Lung (tissue), 12 donors: ENCODE results near the gene ARHGAP35. TPM values are rescaled to one million over a fixed set of nuclear protein-coding genes. Genes with fewer than 3 reads are reported as not detected.

Experiments used
- ATAC-seq: fragments of 200-7000 bp; cut with Tn5 transposase; one replicate; pipeline ENCODE4 v1.9.1; 2020; ENCODE audit warnings: moderate number of reproducible peaks; ENCODE audit not compliant: insufficient read depth, low FRiP score
- DNase-seq, 3 donors: peaks; one replicate each; pipeline ENCODE4 v3.0.0-alpha.2; 2013 to 2017
- H3K27ac ChIP-seq, 2 donors: one replicate each; pipeline ENCODE4 v1.5.1; 2013; ENCODE audit warnings: mild to moderate bottlenecking in 2 of 2, moderate library complexity in 2 of 2, control low read depth in 1 of 2, inconsistent platforms in 1 of 2, low read depth in 1 of 2, low read length in 1 of 2
- H3K27me3 ChIP-seq, 3 donors: one replicate each; pipeline ENCODE4 v1.5.1; 2013; ENCODE audit warnings: low read length in 2 of 3; ENCODE audit not compliant: control insufficient read depth in 3 of 3, insufficient read depth in 3 of 3
- H3K36me3 ChIP-seq, 4 donors: one replicate each; pipeline ENCODE4 v1.5.1; 2013; ENCODE audit warnings: low read length in 4 of 4, mild to moderate bottlenecking in 1 of 4, moderate library complexity in 1 of 4; ENCODE audit not compliant: control insufficient read depth in 4 of 4, insufficient read depth in 4 of 4
- H3K4me1 ChIP-seq, 5 donors: one replicate each; pipeline ENCODE4 v1.5.1; 2013; ENCODE audit warnings: low read length in 5 of 5, mild to moderate bottlenecking in 2 of 5, moderate library complexity in 1 of 5; ENCODE audit not compliant: control insufficient read depth in 5 of 5, insufficient read depth in 5 of 5
- H3K4me3 ChIP-seq: one replicate; pipeline ENCODE4 v1.5.1; 2013; ENCODE audit warnings: mild to moderate bottlenecking, control low read depth, moderate library complexity
- H3K9ac ChIP-seq, 2 donors: one replicate each; pipeline ENCODE4 v1.5.1; 2013; ENCODE audit warnings: low read length in 2 of 2, control low read depth in 1 of 2; ENCODE audit not compliant: insufficient read depth in 1 of 2
- H3K9me3 ChIP-seq, 4 donors: one replicate each; pipeline ENCODE4 v1.5.1; 2013; ENCODE audit warnings: low read length in 3 of 4, mild to moderate bottlenecking in 1 of 4, moderate library complexity in 1 of 4; ENCODE audit not compliant: control insufficient read depth in 4 of 4, insufficient read depth in 3 of 4
- CTCF ChIP-seq: IDR thresholded peaks from 2 replicates; pipeline ENCODE4 v1.5.1; 2012; ENCODE audit warnings: mild to moderate bottlenecking; ENCODE audit errors: control extremely low read depth, extremely low read depth
- WGBS, 2 donors: extraction: QIAGEN DNeasy Blood & Tissue Kit; methylation state at CpG; one replicate each; pipeline ENCODE4 v1.1.7; 2013; 5-methylcytosine and 5-hydroxymethylcytosine counted together
- polyA plus RNA-seq, 2 donors: library from polyadenylated mRNA; stranded (reverse); fragments of 200-250 nt; gene quantifications; one replicate each; pipeline ENCODE4 v1.2.1, GENCODE V29; 2013
- total RNA-seq, 2 donors: library from RNA; depleted of rRNA in 1 of 2; stranded (reverse); fragments of >200 nt in 1 of 2; gene quantifications; one replicate each; pipeline ENCODE4 v1.2.1, GENCODE V29; 2014 to 2021
- donor health status: control.
- donor health status: control.
- donor health status: Bipolar disorder and iron deficiency.
- donor health status: healthy.
- donor health status: DM: yes; HTN: yes; CAD: no.

The ARHGAP35 gene
- total and polyA plus RNA-seq, 4 donors: 12.2 to 53.5 (median 36.5) TPM

GRCh38 chr19:46841458-46842083 lies 19.2 kb upstream of the ARHGAP35 start:
- Histone ChIP-seq H3K27ac (peak overlapping the region; percentile 38 to 63), H3K36me3 (peaks cover 7 to 59% (median 25%) of the 10 kb centered on the region in 4 donors), H3K4me1 (peaks cover 0 to 18% (median 6%) of the 10 kb centered on the region in 5 donors), H3K4me3 (no peak overlapping the region), H3K9me3 (no peaks in the 10 kb centered on the region), H3K27me3 (no peaks in the 10 kb centered on the region), H3K9ac (no peak overlapping the region)
- WGBS, 2 donors: 85 to 88% methylated on average over 12 of the region's 12 CpGs
- ATAC-seq (no peak), DNase-seq (peak; percentile 73 to 78 (median 76))
- no peak for TF ChIP-seq CTCF

GRCh38 chr19:46842791-46843190 lies 18.0 kb upstream of the ARHGAP35 start:
- Histone ChIP-seq H3K27ac (no peak overlapping the region), H3K27me3 (no peaks in the 10 kb centered on the region), H3K4me3 (no peak overlapping the region), H3K4me1 (peaks cover 0 to 18% (median 6%) of the 10 kb centered on the region in 5 donors), H3K36me3 (peaks cover 5 to 55% (median 30%) of the 10 kb centered on the region in 4 donors), H3K9me3 (no peaks in the 10 kb centered on the region), H3K9ac (no peak overlapping the region)
- no peak for TF ChIP-seq CTCF
- DNase-seq (no peak), ATAC-seq (no peak)
- 89% methylated on average over 11 of the region's 11 CpGs for WGBS, 2 donors

- Histone ChIP-seq H3K36me3 (peaks cover 0 to 45% (median 26%) of the 10 kb centered on the region in 4 donors), H3K9ac (no peak overlapping the region), H3K4me1 (peaks cover 0 to 18% (median 7%) of the 10 kb centered on the region in 5 donors), H3K27ac (no peak overlapping the region), H3K9me3 (no peaks in the 10 kb centered on the region), H3K4me3 (no peak overlapping the region), H3K27me3 (no peaks in the 10 kb centered on the region)
- TF ChIP-seq CTCF: no peak
- 90 to 94% methylated on average over 9 of the region's 9 CpGs for WGBS, 2 donors
- ATAC-seq (no peak), DNase-seq (no peak)
Measured at GRCh38 chr19:46844067-46844489, 16.7 kb upstream of the ARHGAP35 start.

GRCh38 chr19:46845959-46846459 lies 14.8 kb upstream of the ARHGAP35 start:
- Histone ChIP-seq H3K36me3 (peaks cover 0 to 39% (median 22%) of the 10 kb centered on the region in 4 donors), H3K4me3 (no peak overlapping the region), H3K9ac (no peak overlapping the region), H3K27ac (no peak overlapping the region), H3K27me3 (no peaks in the 10 kb centered on the region), H3K4me1 (peaks cover 3 to 21% (median 10%) of the 10 kb centered on the region in 5 donors), H3K9me3 (no peaks in the 10 kb centered on the region)
- no peak for DNase-seq
- TF ChIP-seq CTCF: no peak
- 83 to 85% methylated on average over 16 to 19 of the region's 19 CpGs for WGBS, 2 donors
- no peak for ATAC-seq
